SKM-1 treated with dmso at 0.1 percent for 144 hours (cell line): Measurements from ENCODE around the gene C3.
"Not testable (repeated sequence)": the region's sequence is repeated elsewhere in the genome, so short reads cannot be mapped to it uniquely, and the experiment has no call there.

Source experiments
- DNase-seq: peaks from one replicate; lab custom pipeline; 2025; ENCODE audit not compliant: unreplicated experiment; lab: John Stamatoyannopoulos, UW

Gene C3

GRCh38 chr19:6713773-6714692 lies 6.4 kb downstream of the C3 start:
- DNase-seq: no peak

- DNase-seq: no peak
Observed at GRCh38 chr19:6712692-6713670, 7.5 kb downstream of the C3 start.

GRCh38 chr19:6712231-6712630 lies 8.2 kb downstream of the C3 start:
- DNase-seq: no peak

- no peak for DNase-seq
Observed at GRCh38 chr19:6711605-6712004, 8.8 kb downstream of the C3 start.

- no peak for DNase-seq
Observed at GRCh38 chr19:6711078-6711361, 9.4 kb downstream of the C3 start.

- no peak for DNase-seq
Observed at GRCh38 chr19:6710273-6711077, 10.0 kb downstream of the C3 start.

- DNase-seq: no peak
Observed at GRCh38 chr19:6709549-6709948, 10.9 kb downstream of the C3 start.

- not testable (repeated sequence) for DNase-seq
Observed at GRCh38 chr19:6708913-6709312, 11.5 kb downstream of the C3 start.

- no peak for DNase-seq
Observed at GRCh38 chr19:6708346-6708745, 12.1 kb downstream of the C3 start.

GRCh38 chr19:6707658-6708018 lies 12.8 kb downstream of the C3 start:
- no peak for DNase-seq

- no peak for DNase-seq
Observed at GRCh38 chr19:6707011-6707657, 13.3 kb downstream of the C3 start.

GRCh38 chr19:6706633-6706958 lies 13.9 kb downstream of the C3 start:
- DNase-seq: no peak

GRCh38 chr19:6705931-6706632 lies 14.4 kb downstream of the C3 start:
- no peak for DNase-seq

GRCh38 chr19:6700586-6701316 lies 19.7 kb downstream of the C3 start:
- no peak for DNase-seq

- no peak for DNase-seq
Observed at GRCh38 chr19:6699935-6700334, 20.5 kb downstream of the C3 start.

GRCh38 chr19:6697291-6697690 lies 23.2 kb downstream of the C3 start:
- DNase-seq: no peak

- DNase-seq: no peak
Observed at GRCh38 chr19:6696239-6696820, 24.1 kb downstream of the C3 start.

GRCh38 chr19:6694147-6694815 lies 26.2 kb downstream of the C3 start:
- DNase-seq: no peak

GRCh38 chr19:6693681-6694080 lies 26.8 kb downstream of the C3 start:
- DNase-seq: no peak
